Stimulated activated naive B cell treated with anti-CD40 and anti-IgM and Interleukin-4, amounts not matched to agents 10 μg/mL and 1 μg/mL and 100 μg/mL, for 72 hours (primary cell): Measurements from ENCODE around the gene LRP11.

Experiments used
- ATAC-seq, 2 donors: fragments of 150-1000 bp; cut with Tn5 transposase; replicated peaks; 2 replicates each; pipeline ENCODE4 v1.10.0; 2021; ENCODE audit warnings: moderate library complexity in 1 of 2
- DNase-seq: peaks from one replicate; pipeline ENCODE4 v3.0.0; 2021
- H3K27ac Mint-ChIP-seq: one replicate; pipeline ENCODE4 v1.8.0; 2022; ENCODE audit warnings: mild to moderate bottlenecking, mixed read lengths
- H3K27me3 Mint-ChIP-seq, 2 donors: one replicate each; pipeline ENCODE4 v1.8.0; 2022; ENCODE audit warnings: mixed read lengths in 2 of 2
- H3K36me3 Mint-ChIP-seq, 2 donors: one replicate each; pipeline ENCODE4 v1.8.0; 2022; ENCODE audit warnings: mixed read lengths in 2 of 2, mild to moderate bottlenecking in 1 of 2
- H3K4me1 Mint-ChIP-seq, 2 donors: one replicate each; pipeline ENCODE4 v1.8.0; 2022; ENCODE audit warnings: mixed read lengths in 2 of 2, mild to moderate bottlenecking in 1 of 2
- H3K4me3 Mint-ChIP-seq, 2 donors: one replicate each; pipeline ENCODE4 v1.8.0; 2022; ENCODE audit warnings: mild to moderate bottlenecking in 2 of 2, mixed read lengths in 2 of 2, moderate library complexity in 1 of 2
- H3K9me3 Mint-ChIP-seq, 2 donors: one replicate each; pipeline ENCODE4 v1.8.0; 2022; ENCODE audit warnings: mixed read lengths in 2 of 2, mild to moderate bottlenecking in 1 of 2

The LRP11 gene

GRCh38 chr6:149840345-149841075 lies 23.6 kb downstream of the LRP11 start:
- Mint-ChIP-seq H3K9me3 (no peaks in the 10 kb centered on the region), H3K27me3 (peaks cover 4 to 23% of the 10 kb centered on the region in 2 donors), H3K36me3 (no peaks in the 10 kb centered on the region), H3K27ac (no peak overlapping the region), H3K4me1 (no peaks in the 10 kb centered on the region), H3K4me3 (no peak overlapping the region)
- ATAC-seq (peak; percentile 73 to 85), DNase-seq (peak; percentile 10)

- H3K4me3 Mint-ChIP-seq: no peak overlapping the region
- H3K27me3 Mint-ChIP-seq: peaks cover 4 to 11% of the 10 kb centered on the region in 2 donors
- H3K4me1 Mint-ChIP-seq: no peaks in the 10 kb centered on the region
- no peaks in the 10 kb centered on the region for H3K9me3 Mint-ChIP-seq
- peak; percentile 53 to 55 for ATAC-seq
- DNase-seq: peak; percentile 42
- no peak overlapping the region for H3K27ac Mint-ChIP-seq
- H3K36me3 Mint-ChIP-seq: no peaks in the 10 kb centered on the region
These were observed 29.4 kb downstream of the LRP11 start for GRCh38 chr6:149834513-149835481.

GRCh38 chr6:149833651-149834050 lies 30.5 kb downstream of the LRP11 start:
- Mint-ChIP-seq H3K4me3 (no peak overlapping the region), H3K27ac (no peak overlapping the region), H3K36me3 (no peaks in the 10 kb centered on the region), H3K9me3 (no peaks in the 10 kb centered on the region), H3K27me3 (peaks cover 0 to 7% of the 10 kb centered on the region in 2 donors), H3K4me1 (no peaks in the 10 kb centered on the region)
- no peak for ATAC-seq
- no peak for DNase-seq

DNA sequence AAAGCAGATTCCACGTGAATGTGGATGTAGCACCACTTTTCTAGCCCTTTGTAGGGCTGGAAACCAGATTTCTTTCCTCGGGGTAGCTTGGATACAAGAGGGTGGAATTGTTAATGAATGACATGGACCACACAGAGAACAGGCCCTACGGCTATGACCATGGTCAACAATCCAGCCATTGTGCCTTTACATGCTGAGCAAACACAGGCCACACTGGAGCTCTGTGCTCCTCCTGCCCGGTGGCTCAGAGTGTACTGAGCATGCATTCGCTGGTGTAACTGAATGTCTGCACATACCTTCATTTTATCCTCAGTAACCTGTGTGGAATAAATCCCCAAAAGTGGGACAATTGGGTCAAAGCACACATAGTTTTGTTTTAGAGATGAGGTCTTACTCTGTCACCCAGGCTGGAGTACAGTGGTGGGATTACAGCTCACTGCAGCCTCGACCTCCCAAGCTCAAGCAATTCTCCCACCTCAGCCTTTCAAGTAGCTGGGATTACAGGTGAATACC lies 32.8 kb downstream of the LRP11 start:
- Mint-ChIP-seq H3K27me3 (peaks cover 0 to 4% of the 10 kb centered on the region in 2 donors), H3K4me1 (no peaks in the 10 kb centered on the region), H3K9me3 (no peaks in the 10 kb centered on the region), H3K36me3 (no peaks in the 10 kb centered on the region), H3K27ac (no peak overlapping the region), H3K4me3 (no peak overlapping the region)
- DNase-seq (no peak), ATAC-seq (no peak)

DNA sequence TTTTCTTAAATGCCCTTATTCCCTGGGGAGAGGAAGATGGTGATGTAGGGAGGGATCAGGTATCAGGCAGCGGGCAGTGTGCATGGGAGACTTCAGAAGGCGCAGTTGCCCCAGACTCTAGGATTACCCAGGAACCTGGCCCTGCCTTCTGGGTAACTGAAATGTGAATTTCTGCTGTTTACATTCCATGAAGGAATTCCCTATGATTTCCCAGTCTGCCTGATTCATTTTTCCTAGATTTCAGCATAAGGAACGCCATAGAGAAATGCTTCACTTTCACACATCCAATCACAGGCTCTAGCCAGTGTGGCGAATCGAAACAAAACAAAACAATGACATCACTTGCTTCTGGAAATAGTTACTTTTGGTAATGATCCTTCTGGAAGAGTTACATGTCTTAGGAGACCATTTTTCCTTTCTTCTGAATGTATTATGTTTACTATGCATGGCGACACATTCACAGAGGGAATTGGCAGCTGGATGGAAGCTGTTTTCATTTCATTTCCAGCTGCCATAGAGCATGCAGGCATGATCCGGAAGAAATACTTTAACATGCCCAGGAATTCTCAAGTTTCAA lies 33.3 kb downstream of the LRP11 start:
- Mint-ChIP-seq H3K4me3 (no peak overlapping the region), H3K9me3 (no peaks in the 10 kb centered on the region), H3K27me3 (peaks cover 0 to 5% of the 10 kb centered on the region in 2 donors), H3K27ac (no peak overlapping the region), H3K36me3 (no peaks in the 10 kb centered on the region), H3K4me1 (no peaks in the 10 kb centered on the region)
- DNase-seq (no peak), ATAC-seq (no peak)

GRCh38 chr6:149825292-149825691 lies 38.9 kb downstream of the LRP11 start:
- Mint-ChIP-seq H3K36me3 (no peaks in the 10 kb centered on the region), H3K4me1 (no peaks in the 10 kb centered on the region), H3K9me3 (no peaks in the 10 kb centered on the region), H3K27me3 (peaks cover 0 to 12% of the 10 kb centered on the region in 2 donors), H3K27ac (no peak overlapping the region), H3K4me3 (no peak overlapping the region)
- ATAC-seq (no peak), DNase-seq (no peak)

- no peak overlapping the region for H3K27ac Mint-ChIP-seq
- H3K9me3 Mint-ChIP-seq: no peaks in the 10 kb centered on the region
- H3K4me3 Mint-ChIP-seq: no peak overlapping the region
- H3K27me3 Mint-ChIP-seq: peaks cover 0 to 12% of the 10 kb centered on the region in 2 donors
- ATAC-seq (no peak), DNase-seq (no peak)
- no peaks in the 10 kb centered on the region for H3K36me3 Mint-ChIP-seq
- no peaks in the 10 kb centered on the region for H3K4me1 Mint-ChIP-seq
These were observed 41.1 kb downstream of the LRP11 start for GRCh38 chr6:149823013-149823412.

- H3K4me1 Mint-ChIP-seq: no peaks in the 10 kb centered on the region
- H3K9me3 Mint-ChIP-seq: no peaks in the 10 kb centered on the region
- peaks cover 0 to 10% of the 10 kb centered on the region in 2 donors for H3K27me3 Mint-ChIP-seq
- no peak overlapping the region for H3K4me3 Mint-ChIP-seq
- DNase-seq: no peak
- no peaks in the 10 kb centered on the region for H3K36me3 Mint-ChIP-seq
- no peak for ATAC-seq
- no peak overlapping the region for H3K27ac Mint-ChIP-seq
These were observed 42.7 kb downstream of the LRP11 start for GRCh38 chr6:149821492-149821891.

- peaks cover 0 to 7% of the 10 kb centered on the region in 2 donors for H3K27me3 Mint-ChIP-seq
- no peak for ATAC-seq
These were observed 43.7 kb downstream of the LRP11 start for GRCh38 chr6:149820506-149820905.

GRCh38 chr6:149815788-149816187 lies 48.4 kb downstream of the LRP11 start:
- peaks cover 17 to 25% of the 10 kb centered on the region in 2 donors for H3K36me3 Mint-ChIP-seq
- no peak overlapping the region for H3K4me3 Mint-ChIP-seq
- DNase-seq (no peak), ATAC-seq (peak; percentile 39 to 66)
- peaks cover 2 to 6% of the 10 kb centered on the region in 2 donors for H3K4me1 Mint-ChIP-seq
- H3K9me3 Mint-ChIP-seq: no peaks in the 10 kb centered on the region
- no peaks in the 10 kb centered on the region for H3K27me3 Mint-ChIP-seq
- no peak overlapping the region for H3K27ac Mint-ChIP-seq

More at GRCh38 chr6:149820506-149820905, 43.7 kb downstream of the LRP11 start:
- Mint-ChIP-seq H3K27ac (no peak overlapping the region), H3K4me1 (peaks cover 2 to 6% of the 10 kb centered on the region in 2 donors), H3K36me3 (peaks cover 2 to 4% of the 10 kb centered on the region in 2 donors), H3K4me3 (no peak overlapping the region), H3K9me3 (no peaks in the 10 kb centered on the region)
- no peak for DNase-seq

- no peak overlapping the region for H3K4me3 Mint-ChIP-seq
- H3K4me1 Mint-ChIP-seq: peaks cover 2 to 6% of the 10 kb centered on the region in 2 donors
- DNase-seq: no peak
- H3K9me3 Mint-ChIP-seq: no peaks in the 10 kb centered on the region
- no peak overlapping the region for H3K27ac Mint-ChIP-seq
- ATAC-seq: no peak
- H3K36me3 Mint-ChIP-seq: peaks cover 20 to 33% of the 10 kb centered on the region in 2 donors
- H3K27me3 Mint-ChIP-seq: no peaks in the 10 kb centered on the region
These were observed 50.8 kb downstream of the LRP11 start for GRCh38 chr6:149813351-149813750.

GRCh38 chr6:149809798-149810197 lies 54.4 kb downstream of the LRP11 start:
- peaks cover 25 to 41% of the 10 kb centered on the region in 2 donors for H3K36me3 Mint-ChIP-seq
- ATAC-seq: no peak
- DNase-seq: no peak
- no peaks in the 10 kb centered on the region for H3K9me3 Mint-ChIP-seq
- peak overlapping the region; percentile 42 for H3K27ac Mint-ChIP-seq
- no peaks in the 10 kb centered on the region for H3K27me3 Mint-ChIP-seq
- H3K4me1 Mint-ChIP-seq: peaks cover 3 to 8% of the 10 kb centered on the region in 2 donors
- no peak overlapping the region for H3K4me3 Mint-ChIP-seq

DNA sequence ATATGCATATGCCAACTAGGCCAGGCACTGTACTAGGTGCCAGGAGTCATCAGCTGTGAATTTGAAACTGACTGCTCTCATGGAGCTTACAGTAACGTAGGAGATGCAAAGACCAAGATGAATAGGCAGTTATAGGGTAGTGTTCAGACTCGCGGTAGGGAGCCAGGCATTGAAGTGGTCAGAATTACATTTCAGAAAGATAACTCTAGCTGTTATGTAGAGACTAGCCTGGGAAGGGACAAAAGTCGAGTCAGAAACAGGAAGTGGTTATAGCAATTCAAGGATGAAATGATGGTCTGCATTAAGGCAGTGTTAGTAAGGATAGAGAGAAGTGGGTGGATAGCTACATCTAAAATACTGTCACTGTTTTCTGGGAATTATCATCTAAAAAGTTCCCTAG lies 58.0 kb downstream of the LRP11 start:
- DNase-seq (no peak), ATAC-seq (peak in 1 of 2 donors; percentile 36)
- peaks cover 22 to 34% of the 10 kb centered on the region in 2 donors for H3K36me3 Mint-ChIP-seq
- no peaks in the 10 kb centered on the region for H3K27me3 Mint-ChIP-seq
- no peaks in the 10 kb centered on the region for H3K9me3 Mint-ChIP-seq
- H3K4me3 Mint-ChIP-seq: no peak overlapping the region
- peaks cover 3 to 8% of the 10 kb centered on the region in 2 donors for H3K4me1 Mint-ChIP-seq
- H3K27ac Mint-ChIP-seq: no peak overlapping the region

- Mint-ChIP-seq H3K9me3 (no peaks in the 10 kb centered on the region), H3K27ac (no peak overlapping the region), H3K4me1 (peaks cover 0 to 1% of the 10 kb centered on the region in 2 donors), H3K27me3 (no peaks in the 10 kb centered on the region), H3K36me3 (peaks cover 15 to 35% of the 10 kb centered on the region in 2 donors), H3K4me3 (no peak overlapping the region)
- no peak for DNase-seq
- ATAC-seq: no peak
These were observed 80.6 kb downstream of the LRP11 start for GRCh38 chr6:149783551-149783950.
